ENCODE data around the gene COX6A1. TPM values are rescaled to one million over a fixed set of nuclear protein-coding genes. Genes with fewer than 3 reads are reported as not detected.

Gene COX6A1
- total and polyA plus RNA-seq, 2 of the 13 experiments (the other 11 are each of a cell fraction or from before 2014, with no cell fraction given) = 542 to 673 TPM

GRCh38 chr12:120437735-120438494, at the start of gene COX6A1 (continued):
- TF ChIP-seq ZNF280D (CRISPR knock-in tag; IDR thresholded peaks at IDR 0.05) = no peak
- no peak for TF ChIP-seq ZNF235 (CRISPR knock-in tag; IDR thresholded peaks at IDR 0.05; ENCODE audit: borderline replicate concordance)
- TF ChIP-seq TFDP1 (CRISPR knock-in tag; IDR thresholded peaks at IDR 0.05; ENCODE audit: borderline replicate concordance) = peak; percentile 50; the same call in 1 of the 2 replicates
- TF ChIP-seq ZNF557 (CRISPR knock-in tag; IDR thresholded peaks at IDR 0.05) = no peak
- no peak for TF ChIP-seq ZNF180 (CRISPR knock-in tag; IDR thresholded peaks at IDR 0.05; ENCODE audit: borderline replicate concordance, low read depth)
- TF ChIP-seq ZNF230 (CRISPR knock-in tag; IDR thresholded peaks at IDR 0.05) = peak; percentile 65; the same call in 1 of the 2 replicates
- peak; percentile 55; the same call in 1 of the 2 replicates for TF ChIP-seq ARID5B (CRISPR knock-in tag; IDR thresholded peaks at IDR 0.05)
- no peak for TF ChIP-seq DBP (CRISPR knock-in tag; IDR thresholded peaks at IDR 0.05; ENCODE audit: not compliant biosample characterization)
- TF ChIP-seq ARID4A (CRISPR knock-in tag; IDR thresholded peaks at IDR 0.05; ENCODE audit: borderline replicate concordance) = peak; percentile 90
- no peak for TF ChIP-seq FOXK2 (IDR thresholded peaks at IDR 0.05)
- TF ChIP-seq ZNF224 (CRISPR knock-in tag; IDR thresholded peaks at IDR 0.05) = no peak; the same call in 1 of the 2 replicates
- TF ChIP-seq CBX5 (CRISPR knock-in tag; IDR thresholded peaks at IDR 0.05; ENCODE audit: borderline replicate concordance) = no peak; the same call in 1 of the 2 replicates
- no peak for TF ChIP-seq ZNF383 (CRISPR knock-in tag; IDR thresholded peaks at IDR 0.05; ENCODE audit: borderline replicate concordance)
- peak; percentile 76; the same call in 1 of the 2 replicates for TF ChIP-seq YEATS2 (CRISPR knock-in tag; IDR thresholded peaks at IDR 0.05; ENCODE audit: borderline replicate concordance)

All from HepG2 (cell line).